GM12865 (cell line): ENCODE measurements around the gene PNMT.

Experiments
- DNase-seq: peaks from one replicate; pipeline ENCODE4 v3.0.0; 2010; ENCODE audit warnings: low read depth
- H3K4me3 ChIP-seq: 2 replicates; pipeline ENCODE4 v1.5.1; 2011; ENCODE audit warnings: mild to moderate bottlenecking, low read depth, low read length, control low read depth
- CTCF ChIP-seq: IDR thresholded peaks from 2 replicates; pipeline ENCODE4 v1.5.1; 2011; ENCODE audit warnings: low read length, control low read depth, low read depth, inconsistent platforms; ENCODE audit not compliant: insufficient read depth; ENCODE audit errors: missing control alignments

Gene PNMT

DNA sequence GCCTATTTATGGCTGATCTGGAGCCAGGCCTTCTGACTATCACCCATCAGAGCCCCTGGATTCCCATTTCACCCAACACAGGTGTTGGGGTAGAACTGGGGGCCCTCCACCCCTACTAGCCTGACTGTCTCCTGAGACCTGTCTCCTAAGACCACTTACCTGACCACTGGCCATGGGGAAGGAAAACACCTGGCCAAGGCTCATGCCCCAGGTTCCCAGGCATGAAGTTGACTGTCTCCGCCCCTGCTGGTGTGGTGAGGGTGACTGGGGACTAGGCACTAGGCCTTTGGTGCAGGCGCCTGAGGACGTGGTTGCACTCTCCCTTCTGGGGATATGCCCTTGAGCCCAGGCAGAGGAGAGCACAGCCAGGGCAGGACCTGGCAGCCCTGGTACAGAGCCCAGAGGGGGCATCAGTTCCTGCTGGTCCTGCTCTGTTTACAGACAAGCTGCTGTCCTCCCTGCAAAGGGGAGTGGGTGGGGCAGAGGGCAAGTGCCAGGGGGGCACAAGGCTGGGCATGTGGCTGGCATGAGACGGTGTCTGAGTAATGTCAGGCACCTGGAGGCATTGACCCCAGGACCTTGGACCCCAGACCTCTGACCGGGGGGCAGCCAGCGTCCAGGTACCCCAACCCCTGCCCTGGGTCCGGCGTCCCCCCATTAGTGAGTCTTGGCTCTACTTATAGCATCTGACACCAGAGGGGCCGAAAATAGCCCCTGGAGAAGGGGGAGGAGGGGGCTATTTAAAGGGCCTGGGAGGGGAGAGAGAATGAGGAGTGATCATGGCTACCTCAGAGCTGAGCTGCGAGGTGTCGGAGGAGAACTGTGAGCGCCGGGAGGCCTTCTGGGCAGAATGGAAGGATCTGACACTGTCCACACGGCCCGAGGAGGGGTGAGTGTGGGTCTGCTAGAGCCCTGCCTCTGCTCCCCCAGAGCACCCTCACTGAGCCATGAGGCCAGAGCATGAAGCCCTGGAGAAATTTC lies 3.4 kb upstream of the PNMT start, which contains the start of gene TCAP:
TSS of gene TCAP (plus strand) at position 769 of the 981 bp plus-strand sequence. CDS start at position 780, 11 bp downstream.
- TF ChIP-seq CTCF: no peak
- no peak for DNase-seq

DNA sequence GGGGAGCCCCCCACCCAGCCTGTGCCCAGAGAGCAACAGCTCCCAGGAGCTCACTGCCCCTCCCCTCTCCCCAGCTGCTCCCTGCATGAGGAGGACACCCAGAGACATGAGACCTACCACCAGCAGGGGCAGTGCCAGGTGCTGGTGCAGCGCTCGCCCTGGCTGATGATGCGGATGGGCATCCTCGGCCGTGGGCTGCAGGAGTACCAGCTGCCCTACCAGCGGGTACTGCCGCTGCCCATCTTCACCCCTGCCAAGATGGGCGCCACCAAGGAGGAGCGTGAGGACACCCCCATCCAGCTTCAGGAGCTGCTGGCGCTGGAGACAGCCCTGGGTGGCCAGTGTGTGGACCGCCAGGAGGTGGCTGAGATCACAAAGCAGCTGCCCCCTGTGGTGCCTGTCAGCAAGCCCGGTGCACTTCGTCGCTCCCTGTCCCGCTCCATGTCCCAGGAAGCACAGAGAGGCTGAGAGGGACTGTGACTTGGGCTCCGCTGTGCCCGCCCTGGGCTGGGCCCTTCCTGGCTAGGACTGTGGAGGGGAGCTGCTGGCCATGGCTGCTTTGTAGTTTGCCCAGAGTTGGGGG lies 2.5 kb upstream of the PNMT start:
- no peak for DNase-seq
- TF ChIP-seq CTCF: no peak
- no peak overlapping the region for H3K4me3 ChIP-seq

More for the DNA sequence above, 3.4 kb upstream of the PNMT start, which contains the start of gene TCAP:
- H3K4me3 ChIP-seq: no peak within 1 kb of the TSS

DNA sequence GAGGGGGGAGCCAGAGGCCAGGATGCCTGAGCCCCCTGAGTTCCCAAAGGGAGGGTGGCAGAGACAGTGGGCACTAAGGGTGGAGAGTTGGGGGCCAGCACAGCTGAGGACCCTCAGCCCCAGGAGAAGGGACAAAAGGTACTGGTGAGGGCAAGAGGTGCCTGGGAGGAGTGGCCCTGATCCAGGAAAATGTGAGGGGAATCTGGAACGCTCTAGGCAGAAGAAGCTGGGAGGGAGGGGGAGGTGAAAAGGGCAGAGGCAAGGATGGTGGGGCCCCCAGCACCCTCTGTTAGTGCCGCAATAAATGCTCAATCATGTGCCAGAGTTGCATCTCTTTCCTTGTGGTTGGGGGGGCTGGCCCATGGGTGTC lies 2.0 kb upstream of the PNMT start:
- no peak for DNase-seq
- no peak for TF ChIP-seq CTCF
- H3K4me3 ChIP-seq: no peak overlapping the region

DNA sequence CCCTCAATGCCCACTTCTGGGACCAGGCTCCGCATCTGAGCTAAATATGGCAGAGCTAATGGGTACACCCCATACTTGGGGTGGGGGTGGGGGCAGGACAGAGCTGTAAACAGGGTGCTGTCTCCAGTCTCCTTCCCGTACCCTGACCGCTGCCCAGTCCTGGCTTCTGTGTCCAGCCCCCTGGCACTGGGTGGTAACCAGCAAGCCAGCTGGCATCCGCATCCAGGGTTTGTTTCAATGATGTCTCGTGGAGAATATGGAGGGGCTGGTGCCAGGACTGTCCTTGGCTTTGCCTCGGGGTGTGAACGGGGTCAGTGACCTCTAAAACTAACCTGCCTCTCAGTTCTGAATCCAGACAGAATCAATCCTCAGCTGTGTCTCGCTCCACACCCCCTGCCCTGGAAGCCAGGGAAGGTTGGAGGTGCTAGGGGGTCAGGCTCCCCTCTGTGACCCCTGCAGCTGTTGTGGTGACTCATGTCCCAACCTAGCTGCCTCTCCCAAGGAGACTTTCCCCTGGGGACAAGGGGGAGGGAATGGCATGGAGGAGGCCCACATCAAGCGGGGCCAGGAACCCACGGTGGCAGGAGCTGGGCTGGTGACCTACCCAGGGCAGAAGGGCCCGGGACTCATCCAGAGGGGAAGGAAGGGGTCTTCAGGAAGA lies 1.5 kb upstream of the PNMT start:
- H3K4me3 ChIP-seq: no peak overlapping the region
- no peak for DNase-seq
- TF ChIP-seq CTCF: no peak

GRCh38 chr17:39667262-39667944 lies 850 bp upstream of the PNMT start:
- H3K4me3 ChIP-seq: no peak overlapping the region
- DNase-seq: no peak
- no peak for TF ChIP-seq CTCF

- no peak overlapping the region for H3K4me3 ChIP-seq
- DNase-seq: no peak
- TF ChIP-seq CTCF: no peak
These were observed 1.9 kb downstream of the PNMT start for GRCh38 chr17:39669897-39670735.
